Mesendoderm (in vitro differentiated cells): ENCODE measurements around the gene MNX1.
A peak's percentile ranks its signal among the peaks of the same experiment; 100 is the strongest.

Source experiments
- DNase-seq: peaks from one replicate; pipeline ENCODE4 v3.0.0; 2013
- H2AK5ac ChIP-seq: 2 replicates; pipeline ENCODE4 v1.6.1; 2013; ENCODE audit warnings: low read length, inconsistent platforms
- H2BK120ac ChIP-seq: 2 replicates; pipeline ENCODE4 v1.6.1; 2013; ENCODE audit warnings: low read depth, mild to moderate bottlenecking, low read length, moderate library complexity, mixed read lengths
- H2BK15ac ChIP-seq: replicated peaks from 2 replicates; pipeline ENCODE4 v1.6.1; 2013; ENCODE audit warnings: low read depth, mild to moderate bottlenecking, moderate library complexity
- H2BK5ac ChIP-seq: 2 replicates; pipeline ENCODE4 v1.6.1; 2013; ENCODE audit warnings: low read length, inconsistent platforms
- H3K18ac ChIP-seq: 2 replicates; pipeline ENCODE4 v1.6.1; 2013; ENCODE audit warnings: mild to moderate bottlenecking, low read length, mixed read lengths
- H3K23ac ChIP-seq: one replicate; pipeline ENCODE4 v1.6.1; 2013; ENCODE audit warnings: low read length
- H3K27ac ChIP-seq: 2 replicates; pipeline ENCODE4 v1.5.1; 2013; ENCODE audit warnings: low read depth, mild to moderate bottlenecking, inconsistent platforms, low read length, moderate library complexity
- H3K27me3 ChIP-seq: 2 replicates; pipeline ENCODE4 v1.6.1; 2013; ENCODE audit warnings: low read length, control low read depth, mild to moderate bottlenecking, inconsistent platforms; ENCODE audit not compliant: insufficient read depth, poor library complexity
- H3K36me3 ChIP-seq: 2 replicates; pipeline ENCODE4 v1.6.1; 2013; ENCODE audit warnings: low read length, inconsistent platforms; ENCODE audit not compliant: control insufficient read depth, insufficient read depth
- H3K4ac ChIP-seq: one replicate; pipeline ENCODE4 v1.6.1; 2013; ENCODE audit warnings: low read depth, mild to moderate bottlenecking, low read length, moderate library complexity
- H3K4me1 ChIP-seq: 2 replicates; pipeline ENCODE4 v1.6.1; 2013; ENCODE audit warnings: low read depth, low read length, inconsistent platforms; ENCODE audit not compliant: control insufficient read depth
- H3K4me2 ChIP-seq: 2 replicates; pipeline ENCODE4 v1.6.1; 2013; ENCODE audit warnings: low read length
- H3K4me3 ChIP-seq: 2 replicates; pipeline ENCODE4 v1.5.1; 2013; ENCODE audit warnings: mild to moderate bottlenecking, low read length
- H3K56ac ChIP-seq: one replicate; pipeline ENCODE4 v1.6.1; 2013; ENCODE audit warnings: low read length
- H3K79me1 ChIP-seq: 2 replicates; pipeline ENCODE4 v1.6.1; 2013; ENCODE audit warnings: low read length, inconsistent platforms
- H3K79me2 ChIP-seq: 2 replicates; pipeline ENCODE4 v1.6.1; 2013; ENCODE audit warnings: mild to moderate bottlenecking, low read length; ENCODE audit not compliant: control insufficient read depth, insufficient read depth
- H3K9ac ChIP-seq: 2 replicates; pipeline ENCODE4 v1.6.1; 2013; ENCODE audit warnings: low read length, inconsistent platforms
- H4K5ac ChIP-seq: one replicate; pipeline ENCODE4 v1.6.1; 2013; ENCODE audit warnings: low read length
- H4K8ac ChIP-seq: one replicate; pipeline ENCODE4 v1.6.1; 2013; ENCODE audit warnings: low read depth, mild to moderate bottlenecking, control low read depth, low read length, moderate library complexity
- WGBS: extraction: QIAGEN DNeasy Blood & Tissue Kit; methylation state at CpG from one replicate; pipeline ENCODE4 v1.1.7; 2013; ENCODE audit warnings: low lambda C conversion rate, missing lambda C conversion rate; ENCODE audit not compliant: insufficient coverage; ENCODE audit errors: extremely low coverage; 5-methylcytosine and 5-hydroxymethylcytosine counted together

The MNX1 gene

DNA sequence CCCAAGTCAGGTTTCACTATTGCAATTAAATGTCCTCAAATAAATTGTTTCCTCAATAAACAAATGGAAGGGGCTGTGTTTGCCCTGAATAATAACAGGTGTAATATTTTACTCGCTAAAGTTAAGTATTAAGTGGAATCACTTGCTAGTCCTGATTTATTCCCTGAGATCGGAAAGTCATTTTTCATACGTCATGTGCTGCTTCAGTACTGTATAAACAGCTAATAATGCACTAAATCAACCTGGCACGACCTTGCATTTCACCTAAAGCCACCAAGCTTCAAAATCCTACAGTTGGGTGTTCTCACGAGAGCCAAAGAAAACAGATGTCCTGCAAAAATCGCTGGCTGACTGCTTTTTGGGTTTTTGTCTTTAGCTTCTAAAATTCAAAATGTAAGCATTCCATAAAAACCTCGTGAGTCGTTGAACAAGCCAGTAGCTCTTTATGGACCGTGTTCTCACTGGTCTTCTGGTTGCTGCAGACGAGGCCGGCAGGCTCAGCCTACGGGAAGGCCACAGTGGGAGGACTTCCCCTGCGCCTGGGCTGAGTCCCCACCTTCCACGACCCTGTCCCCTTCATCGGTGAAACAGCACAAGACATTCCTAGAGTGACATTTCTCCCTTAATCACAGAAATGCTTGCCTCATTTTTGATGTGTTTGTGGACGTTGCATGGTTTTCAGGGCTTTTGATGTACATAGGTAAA lies 17.9 kb upstream of the MNX1 start:
- H3K27me3 ChIP-seq: peaks cover 15% of the 10 kb centered on the region
- H2AK5ac ChIP-seq: no peak overlapping the region
- H2BK120ac ChIP-seq: no peak overlapping the region
- no peak overlapping the region for H3K9ac ChIP-seq
- no peak overlapping the region for H4K5ac ChIP-seq
- no peak overlapping the region for H3K56ac ChIP-seq
- no peak overlapping the region for H2BK5ac ChIP-seq
- no CpG with 5 or more reads among the region's 16 CpGs for WGBS
- H3K18ac ChIP-seq: no peak overlapping the region
- no peaks in the 10 kb centered on the region for H3K36me3 ChIP-seq
- no peak for DNase-seq
- H3K23ac ChIP-seq: no peak overlapping the region
- H3K79me1 ChIP-seq: no peaks in the 10 kb centered on the region
- no peaks in the 10 kb centered on the region for H3K4me1 ChIP-seq
- H3K4me3 ChIP-seq: no peak overlapping the region
- no peak overlapping the region for H3K4ac ChIP-seq
- H2BK15ac ChIP-seq: no peak overlapping the region
- no peaks in the 10 kb centered on the region for H3K79me2 ChIP-seq
- no peak overlapping the region for H3K4me2 ChIP-seq
- H4K8ac ChIP-seq: no peak overlapping the region
- no peak overlapping the region for H3K27ac ChIP-seq

DNA sequence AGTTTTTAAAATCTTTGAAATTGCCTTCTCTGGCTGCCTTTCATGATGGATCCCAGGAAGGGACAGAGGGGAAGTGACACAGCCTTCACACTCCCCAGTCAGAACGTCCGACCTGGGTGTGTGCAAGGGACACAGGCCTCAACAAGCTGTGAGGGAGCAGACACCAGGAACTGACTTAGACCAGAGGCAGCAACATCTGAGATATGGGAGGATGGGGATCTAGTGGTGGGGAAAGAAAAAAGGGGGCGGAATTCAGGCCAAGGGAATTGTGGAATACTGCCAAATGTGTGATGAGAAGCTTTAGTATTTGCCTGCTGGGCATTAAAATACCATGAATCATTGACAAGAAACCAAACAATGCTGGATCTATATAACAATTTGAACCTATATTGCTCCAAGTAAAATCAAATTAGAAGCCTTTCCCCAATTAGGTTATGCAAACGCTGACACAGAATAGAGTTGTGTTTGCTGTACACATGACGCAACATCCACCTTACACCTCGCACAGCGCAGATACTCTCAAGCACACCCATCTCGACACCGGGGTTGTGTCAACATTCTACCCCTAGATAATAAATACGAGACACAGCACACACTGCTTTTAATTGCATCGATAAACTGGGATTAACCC lies 17.2 kb upstream of the MNX1 start:
- no peak overlapping the region for H2BK120ac ChIP-seq
- no peak overlapping the region for H2BK15ac ChIP-seq
- no peak overlapping the region for H4K5ac ChIP-seq
- no peak overlapping the region for H2AK5ac ChIP-seq
- peaks cover 22% of the 10 kb centered on the region for H3K27me3 ChIP-seq
- H3K36me3 ChIP-seq: no peaks in the 10 kb centered on the region
- no peak overlapping the region for H3K18ac ChIP-seq
- no peak overlapping the region for H3K4ac ChIP-seq
- DNase-seq: no peak
- H3K4me3 ChIP-seq: no peak overlapping the region
- no peak overlapping the region for H4K8ac ChIP-seq
- H3K27ac ChIP-seq: no peak overlapping the region
- H3K56ac ChIP-seq: no peak overlapping the region
- no peak overlapping the region for H3K23ac ChIP-seq
- H3K9ac ChIP-seq: no peak overlapping the region
- no peaks in the 10 kb centered on the region for H3K4me1 ChIP-seq
- no peaks in the 10 kb centered on the region for H3K79me2 ChIP-seq
- no CpG with 5 or more reads among the region's 11 CpGs for WGBS
- no peak overlapping the region for H3K4me2 ChIP-seq
- no peak overlapping the region for H2BK5ac ChIP-seq
- no peaks in the 10 kb centered on the region for H3K79me1 ChIP-seq

DNA sequence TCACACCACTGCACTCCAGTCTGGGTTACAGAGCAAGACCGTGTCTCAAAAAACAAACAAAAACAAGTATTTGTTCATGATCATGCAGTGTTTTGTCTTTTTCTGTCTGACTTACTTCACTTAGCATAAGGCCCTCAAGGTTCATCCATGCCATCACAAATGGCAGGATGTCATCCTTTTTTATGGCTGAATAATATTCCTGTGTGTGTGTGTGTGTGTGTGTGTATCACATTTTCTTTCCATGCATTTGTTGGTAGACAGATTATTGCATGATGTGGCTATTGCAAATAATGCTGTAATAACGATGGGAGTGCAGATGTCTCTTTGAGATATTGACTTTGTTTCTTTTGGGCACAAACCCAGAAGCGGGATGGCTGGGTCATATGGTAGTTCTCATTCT lies 14.3 kb upstream of the MNX1 start:
- H3K4me3 ChIP-seq: no peak overlapping the region
- no peak overlapping the region for H2AK5ac ChIP-seq
- no peak overlapping the region for H3K23ac ChIP-seq
- no peak overlapping the region for H2BK120ac ChIP-seq
- H3K4me1 ChIP-seq: no peaks in the 10 kb centered on the region
- no peak overlapping the region for H3K27ac ChIP-seq
- H4K5ac ChIP-seq: no peak overlapping the region
- H3K4me2 ChIP-seq: no peak overlapping the region
- no peak overlapping the region for H3K9ac ChIP-seq
- peaks cover 49% of the 10 kb centered on the region for H3K27me3 ChIP-seq
- WGBS: no CpG with 5 or more reads among the region's 3 CpGs
- H2BK5ac ChIP-seq: no peak overlapping the region
- no peak overlapping the region for H4K8ac ChIP-seq
- no peak overlapping the region for H2BK15ac ChIP-seq
- H3K56ac ChIP-seq: no peak overlapping the region
- no peaks in the 10 kb centered on the region for H3K36me3 ChIP-seq
- no peak for DNase-seq
- no peaks in the 10 kb centered on the region for H3K79me1 ChIP-seq
- H3K4ac ChIP-seq: no peak overlapping the region
- no peaks in the 10 kb centered on the region for H3K79me2 ChIP-seq
- no peak overlapping the region for H3K18ac ChIP-seq

DNA sequence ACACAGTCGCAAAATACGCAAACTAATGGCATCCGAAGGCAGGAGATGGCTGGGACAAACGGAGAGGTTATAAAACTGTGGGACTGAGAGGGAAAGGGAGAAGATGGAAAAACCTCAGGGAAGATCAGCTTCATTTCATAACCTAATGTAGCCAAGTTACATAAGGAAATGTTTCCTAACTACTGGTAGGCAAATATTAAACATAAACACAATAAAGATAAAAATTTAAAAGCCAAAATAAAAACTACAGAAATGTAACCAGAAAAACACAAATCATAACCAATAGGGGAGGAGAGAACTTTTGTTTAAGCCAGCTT lies 13.1 kb upstream of the MNX1 start:
- Histone ChIP-seq H3K56ac (no peak overlapping the region), H3K27me3 (peaks cover 60% of the 10 kb centered on the region), H2BK15ac (no peak overlapping the region), H3K79me1 (no peaks in the 10 kb centered on the region), H4K8ac (no peak overlapping the region), H3K79me2 (no peaks in the 10 kb centered on the region), H2BK5ac (no peak overlapping the region), H3K4me2 (no peak overlapping the region), H3K27ac (no peak overlapping the region), H3K4ac (no peak overlapping the region), H3K9ac (no peak overlapping the region), H3K4me3 (no peak overlapping the region), H3K18ac (no peak overlapping the region), H3K4me1 (no peaks in the 10 kb centered on the region), H4K5ac (no peak overlapping the region), H2BK120ac (no peak overlapping the region), H3K36me3 (no peaks in the 10 kb centered on the region), H3K23ac (no peak overlapping the region), H2AK5ac (no peak overlapping the region)
- WGBS: no CpG with 5 or more reads among the region's 4 CpGs
- DNase-seq: no peak

DNA sequence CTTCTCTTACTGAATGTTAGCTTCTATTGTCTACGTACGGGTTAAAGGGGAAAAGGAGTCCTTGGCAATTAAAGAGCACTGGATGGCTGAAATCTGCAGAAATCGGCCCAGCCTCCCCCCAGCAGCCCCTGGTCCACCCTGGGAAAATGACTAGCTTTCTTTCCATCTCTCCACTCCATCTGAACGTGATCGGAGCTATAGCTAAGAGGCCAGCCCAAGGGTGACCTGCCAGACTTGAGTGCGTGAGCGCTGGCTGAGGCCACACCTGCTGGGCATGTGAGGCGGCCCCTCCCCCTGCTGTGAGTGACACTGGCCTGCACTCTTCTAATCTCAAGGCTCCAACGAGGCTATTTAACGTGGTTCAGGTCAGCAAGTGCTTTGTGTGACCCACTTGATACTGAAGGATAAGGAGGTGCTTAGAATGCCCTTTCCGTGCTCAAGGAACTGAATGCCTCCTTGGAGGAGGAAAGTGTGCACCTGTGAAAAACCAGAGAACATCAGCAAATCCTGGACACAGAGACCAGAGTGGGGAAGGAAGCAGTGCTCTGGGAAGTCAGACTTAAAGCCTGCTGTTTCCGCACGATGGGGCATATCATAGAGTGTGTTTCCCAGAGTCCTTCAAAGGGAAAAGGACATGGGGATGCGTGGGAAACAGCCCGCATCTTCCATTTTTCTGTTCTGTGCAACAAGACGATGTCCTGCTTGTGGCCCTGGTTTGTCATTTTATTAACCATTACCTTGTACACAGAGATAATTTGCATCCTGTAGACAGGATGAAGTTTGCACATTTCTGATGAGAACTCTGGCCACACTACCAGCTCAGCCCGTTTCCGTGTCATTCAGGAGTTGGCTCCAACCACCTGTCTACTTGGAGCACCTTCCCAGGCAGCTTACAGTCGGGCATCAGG lies 12.5 kb upstream of the MNX1 start:
- no peak overlapping the region for H3K56ac ChIP-seq
- no peak overlapping the region for H3K23ac ChIP-seq
- no peak overlapping the region for H2BK15ac ChIP-seq
- no peaks in the 10 kb centered on the region for H3K36me3 ChIP-seq
- no peaks in the 10 kb centered on the region for H3K79me1 ChIP-seq
- no peak overlapping the region for H3K18ac ChIP-seq
- no peak overlapping the region for H3K4ac ChIP-seq
- no peak overlapping the region for H3K9ac ChIP-seq
- no peak overlapping the region for H4K8ac ChIP-seq
- H3K4me2 ChIP-seq: no peak overlapping the region
- H3K79me2 ChIP-seq: no peaks in the 10 kb centered on the region
- peak; percentile 21 for DNase-seq
- no peak overlapping the region for H2BK120ac ChIP-seq
- no peak overlapping the region for H4K5ac ChIP-seq
- H2AK5ac ChIP-seq: no peak overlapping the region
- no CpG with 5 or more reads among the region's 19 CpGs for WGBS
- H3K4me1 ChIP-seq: no peaks in the 10 kb centered on the region
- H3K27ac ChIP-seq: no peak overlapping the region
- no peak overlapping the region for H3K4me3 ChIP-seq
- no peak overlapping the region for H2BK5ac ChIP-seq
- peaks cover 67% of the 10 kb centered on the region for H3K27me3 ChIP-seq
